Measurements from ENCODE around the gene PIGT. TPM values are rescaled to one million over a fixed set of nuclear protein-coding genes. Genes with fewer than 3 reads are reported as not detected.
A peak's percentile ranks its signal among the peaks of the same experiment; 100 is the strongest.

Gene PIGT
- total and polyA plus RNA-seq, 10 of the 15 experiments (the other 5 are each of a cell fraction or from before 2014, with no cell fraction given), result 18.6 to 66.0 (median 35.3) TPM

DNA sequence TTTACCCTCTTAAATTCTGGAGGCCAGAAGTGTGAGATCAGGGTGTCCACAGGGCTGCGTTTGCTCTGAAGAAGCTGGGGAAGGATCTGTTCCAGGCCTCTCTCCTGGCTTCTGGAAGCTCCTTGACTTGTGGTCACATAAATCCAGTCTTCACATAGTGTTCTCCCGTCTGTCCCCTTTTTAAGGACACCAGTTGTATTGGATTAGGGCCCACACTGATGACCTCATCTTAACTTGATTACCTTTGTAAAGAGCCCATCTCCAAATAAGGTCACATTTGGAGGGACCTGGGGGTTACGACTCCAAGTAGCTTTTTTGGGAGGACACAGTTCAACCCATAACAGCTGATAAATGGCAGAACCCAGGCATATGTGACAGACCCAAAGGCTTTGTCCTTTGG lies 33.6 kb downstream of the PIGT start:
- RAD21 ChIA-PET (ENCODE audit: unreplicated experiment), result interaction anchor here (0.8 to 1.7 kb wide), 7 partner anchors 9 to 322 kb away, joined by 3 to 11 read pairs (median 3); partner anchors contain the start of gene SYS1
- BruUV-seq (replicated peaks), result no TSS peak
- no peaks in the 10 kb centered on the region for H4K20me1 ChIP-seq (ENCODE audit: control insufficient read depth, insufficient read depth)
- no peak overlapping the region for H3K27ac ChIP-seq (ENCODE audit: control insufficient read depth, insufficient read depth)
- WGBS (ENCODE audit: insufficient coverage, insufficient replicate concordance, low lambda C conversion rate, missing lambda C conversion rate), result 26% methylated on average over 3 of the region's 3 CpGs
- H3K27me3 ChIP-seq (replicated peaks in 1 of 2; ENCODE audit: control insufficient read depth in 2 of 2, insufficient read depth in 2 of 2, low read length in 1 of 2), result no peaks in the 10 kb centered on the region; a peak in 3 of 4 replicates
- TF ChIP-seq CHD4 (IDR thresholded peaks at IDR 0.05) (no peak), PML (IDR thresholded peaks at IDR 0.05; ENCODE audit: low read length) (no peak), POLR2A (IDR thresholded peaks at IDR 0.05; ENCODE audit: low read depth, low read length) (no peak), TARDBP (IDR thresholded peaks at IDR 0.05; ENCODE audit: borderline replicate concordance) (no peak), POLR2AphosphoS5 (IDR thresholded peaks at IDR 0.05; ENCODE audit: low read length) (no peak), BMI1 (IDR thresholded peaks at IDR 0.05; ENCODE audit: borderline replicate concordance) (no peak)
- SMC1A ChIA-PET (ENCODE audit: uncharacterized antibody, unreplicated experiment), result interaction anchor here (0.7 to 2.2 kb wide), 9 partner anchors 12 to 322 kb away, joined by 3 to 24 read pairs (median 6); partner anchors contain the start of gene SYS1
- no peaks in the 10 kb centered on the region for H3K9me3 ChIP-seq (replicated peaks; ENCODE audit: control insufficient read depth, insufficient read depth, low read length)
- FAIRE-seq (no peak), DNase-seq (ENCODE audit: low read depth, low spot score) (no peak), ATAC-seq (no peak)
- intact Hi-C loops (cut with micrococcal nuclease; ENCODE audit: unreplicated experiment), result no loop called here
- in situ Hi-C loops (cut with MboI), result no loop called here
- POLR2A ChIA-PET, result interaction anchor here (0.6 kb wide), 1 partner anchor 131 kb away, joined by 3 read pairs; no protein-coding TSS in a partner anchor
- H3K4me2 ChIP-seq (ENCODE audit: control insufficient read depth, insufficient read depth), result no peak overlapping the region
- no peaks in the 10 kb centered on the region for H3K4me1 ChIP-seq (ENCODE audit: control insufficient read depth, insufficient read depth, low read length)
- no peak overlapping the region for H3K9ac ChIP-seq (ENCODE audit: control insufficient read depth, insufficient read depth, low read length)
- H3K36me3 ChIP-seq (ENCODE audit: control insufficient read depth in 2 of 2, insufficient read depth in 2 of 2, low read length in 1 of 2), result no peaks in the 10 kb centered on the region
- H3K79me2 ChIP-seq (ENCODE audit: control insufficient read depth, insufficient read depth, low read length), result no peaks in the 10 kb centered on the region
- CTCF ChIA-PET, result interaction anchor here (0.6 to 8.2 kb wide), 22 partner anchors 10 to 405 kb away, joined by 3 to 86 read pairs (median 6); partner anchors contain the start of gene SYS1
- H2AFZ ChIP-seq (ENCODE audit: control insufficient read depth, low read depth, low read length), result no peak overlapping the region
- H3K4me3 ChIP-seq, result no peak overlapping the region

DNA sequence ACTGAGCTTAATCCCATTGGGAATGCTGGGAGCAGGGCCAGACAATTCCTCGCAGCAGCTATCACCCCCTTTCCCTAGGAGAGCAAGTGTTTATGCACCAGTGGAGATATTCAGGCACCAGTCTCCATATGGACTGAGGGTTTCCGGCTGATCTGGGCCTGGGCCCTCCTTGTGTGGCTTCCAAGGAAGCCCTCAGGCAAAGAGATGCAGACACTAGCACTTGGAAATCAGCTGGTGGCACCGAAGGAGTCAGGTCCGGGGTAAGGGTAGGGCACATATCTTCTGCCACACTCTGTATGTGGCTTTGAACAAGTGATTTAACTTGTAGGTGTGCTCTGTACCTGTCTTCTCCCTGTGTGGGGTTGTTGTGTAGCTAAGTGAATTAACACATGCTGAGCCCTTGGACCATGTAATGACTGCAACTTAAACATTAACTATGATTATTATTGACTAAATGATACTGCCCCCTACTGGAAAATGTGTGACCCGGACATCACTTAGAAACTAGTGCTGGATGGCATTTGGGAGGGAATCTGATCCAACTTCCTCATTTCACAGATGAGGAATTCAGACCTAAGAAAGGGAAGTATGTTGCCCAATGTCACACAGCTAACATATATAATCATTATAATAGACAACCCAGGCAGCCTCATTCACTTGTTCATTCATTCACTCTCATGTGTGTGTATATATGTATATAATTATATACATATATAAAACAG lies 34.3 kb downstream of the PIGT start:
- in situ Hi-C loops (cut with MboI), result no loop called here
- 58% methylated on average over 5 of the region's 5 CpGs for WGBS (ENCODE audit: insufficient coverage, insufficient replicate concordance, low lambda C conversion rate, missing lambda C conversion rate)
- Histone ChIP-seq H3K9ac (ENCODE audit: control insufficient read depth, insufficient read depth, low read length) (no peak overlapping the region), H3K36me3 (ENCODE audit: control insufficient read depth in 2 of 2, insufficient read depth in 2 of 2, low read length in 1 of 2) (no peaks in the 10 kb centered on the region), H3K27me3 (replicated peaks in 1 of 2; ENCODE audit: control insufficient read depth in 2 of 2, insufficient read depth in 2 of 2, low read length in 1 of 2) (no peaks in the 10 kb centered on the region; a peak in 3 of 4 replicates), H3K9me3 (replicated peaks; ENCODE audit: control insufficient read depth, insufficient read depth, low read length) (no peaks in the 10 kb centered on the region), H3K79me2 (ENCODE audit: control insufficient read depth, insufficient read depth, low read length) (no peaks in the 10 kb centered on the region), H3K4me2 (ENCODE audit: control insufficient read depth, insufficient read depth) (no peak overlapping the region), H3K4me1 (ENCODE audit: control insufficient read depth, insufficient read depth, low read length) (no peaks in the 10 kb centered on the region), H3K27ac (ENCODE audit: control insufficient read depth, insufficient read depth) (no peak overlapping the region), H2AFZ (ENCODE audit: control insufficient read depth, low read depth, low read length) (no peak overlapping the region), H4K20me1 (ENCODE audit: control insufficient read depth, insufficient read depth) (no peaks in the 10 kb centered on the region), H3K4me3 (no peak overlapping the region)
- CTCF ChIA-PET, result interaction anchor here (0.6 to 8.2 kb wide), 26 partner anchors 9 to 434 kb away, joined by 3 to 86 read pairs (median 4); partner anchors contain the start of gene SYS1
- SMC1A ChIA-PET (ENCODE audit: uncharacterized antibody, unreplicated experiment), result interaction anchor here (0.7 to 2.2 kb wide), 14 partner anchors 11 to 321 kb away, joined by 3 to 24 read pairs (median 4); partner anchors contain the start of gene SYS1
- DNase-seq (ENCODE audit: low read depth, low spot score), result no peak
- FAIRE-seq, result peak; percentile 76
- no TSS peak for BruUV-seq (replicated peaks)
- intact Hi-C loops (cut with micrococcal nuclease; ENCODE audit: unreplicated experiment), result loop anchor here (5.0 kb wide), 1 partner anchor 128 kb away; no protein-coding TSS in a partner anchor
- peak; percentile 74 for ATAC-seq
- RAD21 ChIA-PET (ENCODE audit: unreplicated experiment), result interaction anchor here (0.8 to 1.7 kb wide), 8 partner anchors 10 to 321 kb away, joined by 3 to 11 read pairs (median 4); partner anchors contain the start of gene SYS1
- POLR2A ChIA-PET, result no interaction called here
- TF ChIP-seq TCF3 (IDR thresholded peaks at IDR 0.05; ENCODE audit: borderline replicate concordance, insufficient read depth, low read depth, low read length), result no peak
- peak; percentile 63 for TF ChIP-seq SPI1 (IDR thresholded peaks at IDR 0.05; ENCODE audit: borderline replicate concordance, insufficient read depth, low read depth, low read length)
- no peak for TF ChIP-seq HDGF (IDR thresholded peaks at IDR 0.05)
- peak; percentile 39; the same call in 1 of the 2 replicates for TF ChIP-seq ZNF24 (IDR thresholded peaks at IDR 0.05)
- TF ChIP-seq FOXK2 (IDR thresholded peaks at IDR 0.05), result no peak
- TF ChIP-seq, protein P1, sequence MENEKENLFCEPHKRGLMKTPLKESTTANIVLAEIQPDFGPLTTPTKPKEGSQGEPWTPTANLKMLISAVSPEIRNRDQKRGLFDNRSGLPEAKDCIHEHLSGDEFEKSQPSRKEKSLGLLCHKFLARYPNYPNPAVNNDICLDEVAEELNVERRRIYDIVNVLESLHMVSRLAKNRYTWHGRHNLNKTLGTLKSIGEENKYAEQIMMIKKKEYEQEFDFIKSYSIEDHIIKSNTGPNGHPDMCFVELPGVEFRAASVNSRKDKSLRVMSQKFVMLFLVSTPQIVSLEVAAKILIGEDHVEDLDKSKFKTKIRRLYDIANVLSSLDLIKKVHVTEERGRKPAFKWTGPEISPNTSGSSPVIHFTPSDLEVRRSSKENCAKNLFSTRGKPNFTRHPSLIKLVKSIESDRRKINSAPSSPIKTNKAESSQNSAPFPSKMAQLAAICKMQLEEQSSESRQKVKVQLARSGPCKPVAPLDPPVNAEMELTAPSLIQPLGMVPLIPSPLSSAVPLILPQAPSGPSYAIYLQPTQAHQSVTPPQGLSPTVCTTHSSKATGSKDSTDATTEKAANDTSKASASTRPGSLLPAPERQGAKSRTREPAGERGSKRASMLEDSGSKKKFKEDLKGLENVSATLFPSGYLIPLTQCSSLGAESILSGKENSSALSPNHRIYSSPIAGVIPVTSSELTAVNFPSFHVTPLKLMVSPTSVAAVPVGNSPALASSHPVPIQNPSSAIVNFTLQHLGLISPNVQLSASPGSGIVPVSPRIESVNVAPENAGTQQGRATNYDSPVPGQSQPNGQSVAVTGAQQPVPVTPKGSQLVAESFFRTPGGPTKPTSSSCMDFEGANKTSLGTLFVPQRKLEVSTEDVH (IDR thresholded peaks at IDR 0.05; ENCODE audit: low read depth, partially characterized antibody), result no peak
- TF ChIP-seq CBX3 (IDR thresholded peaks at IDR 0.05; ENCODE audit: borderline replicate concordance, low read depth), result no peak
